Adrenal gland (tissue), 12 donors: ENCODE results near the gene RRAD. TPM values are rescaled to one million over a fixed set of nuclear protein-coding genes. Genes with fewer than 3 reads are reported as not detected.

Experiments used
- DNase-seq, 7 donors: peaks; one replicate each; pipeline ENCODE4 v3.0.0-alpha.2; 2019 to 2020
- H3K27ac ChIP-seq, 5 donors: fragments of 200-600 bp; sonication (generic) in 4 of 5; 1 replicate in 3 of 5; 2 replicates in 2 of 5; pipeline versions ENCODE4 v1.5.1 to v1.8.0; 2016 to 2020; ENCODE audit warnings: mild to moderate bottlenecking in 1 of 5
- H3K27me3 ChIP-seq: fragments of 200-600 bp; 2 replicates; pipeline ENCODE4 v1.8.0; 2021
- H3K36me3 ChIP-seq, 2 donors: fragments of 200-600 bp; replicated peaks in 1 of 2; 1 replicate in 1 of 2; 2 replicates in 1 of 2; pipeline versions ENCODE4 v1.5.1 to v1.8.0; 2018 to 2022
- H3K4me1 ChIP-seq, 2 donors: fragments of 200-600 bp; replicated peaks in 1 of 2; 1 replicate in 1 of 2; 2 replicates in 1 of 2; pipeline versions ENCODE4 v1.5.1 to v1.8.0; 2018 to 2021
- H3K4me3 ChIP-seq, 4 donors: fragments of 200-600 bp; sonication (generic) in 3 of 4; one replicate each; pipeline ENCODE4 v1.5.1; 2016 to 2018
- H3K9me3 ChIP-seq, 3 donors: fragments of 200-600 bp; sonication (generic) in 1 of 3; replicated peaks in 1 of 3; 1 replicate in 2 of 3; 2 replicates in 1 of 3; pipeline versions ENCODE4 v1.5.1 to v1.8.0; 2016 to 2021
- POLR2A ChIP-seq, 2 donors: fragments of 450-650 bp; IDR thresholded peaks; one replicate each; pipeline ENCODE4 v1.6.1; 2017; ENCODE audit warnings: antibody characterized with exemption in 2 of 2, mild to moderate bottlenecking in 2 of 2, moderate library complexity in 1 of 2
- WGBS, 4 donors: extraction: QIAGEN DNeasy Blood & Tissue Kit in 2 of 4; methylation state at CpG; one replicate each; pipeline versions ENCODE4 v1.1.5 to v1.1.7; 2013 to 2017; 5-methylcytosine and 5-hydroxymethylcytosine counted together
- intact Hi-C, 2 donors: fragments of 100-400 bp; cut with DNase I; formaldehyde crosslinking; loops; one replicate each; pipeline versions ENCODE4 v1.14.1 to v1.15.0; 2022 to 2023
- polyA plus RNA-seq, 3 donors: library from polyadenylated mRNA; stranded (reverse); fragments of 200-250 nt in 2 of 3; fragments of 350-450 nt in 1 of 3; fragmentation: Illumina TruSeq in 1 of 3; extraction: RNeasy Lipid Tissue Mini Kit (QIAGEN cat#74804) in 1 of 3; gene quantifications; one replicate each; pipeline ENCODE4 v1.2.3, GENCODE V29; 2013 to 2014
- total RNA-seq, 9 donors: library from RNA; depleted of rRNA in 4 of 9; stranded (reverse); fragments of >200 nt in 4 of 9; fragments of 120-200 nt in 1 of 9; fragmentation: NEBNext Ultra II Directional in 1 of 9; extraction: Animal tissue kit (Norgen Biotek cat#: 25700) in 1 of 9; gene quantifications; one replicate each; pipeline versions ENCODE4 v1.1.0 to v1.2.4, GENCODE V29; 2013 to 2023
- TF ChIP-seq, protein P1 (sequence below), 6 experiments: fragments of 450-650 bp in 4 of 6; fragments of 200-600 bp in 2 of 6; sonication (generic) in 1 of 6; IDR thresholded peaks; 1 replicate in 5 of 6; 2 replicates in 1 of 6; pipeline versions ENCODE4 v1.5.1 to v1.8.0; 2016 to 2021; ENCODE audit warnings: antibody characterized with exemption in 6 of 6, mild to moderate bottlenecking in 2 of 6, moderate library complexity in 1 of 6
- donor health status: healthy with polysubstance abuse.
- donor health status: Bipolar disorder and iron deficiency.
- donor health status: DM: yes; HTN: yes; CAD: no.
- donor health status: DM: no; HTN: no; CAD: no.
- donor health status: DM: no; HTN: no; CAD: no.
- donor health status: DM: yes; HTN: yes; CAD: no.

RRAD gene
- total and polyA plus RNA-seq, 12 donors: 0.22 to 52.5 (median 13.0) TPM

- peaks cover 0 to 10% of the 10 kb centered on the region in 2 donors for H3K4me1 ChIP-seq
- intact Hi-C loops: no loop called here
- no peak for DNase-seq
- no peaks in the 10 kb centered on the region for H3K27me3 ChIP-seq
- H3K27ac ChIP-seq: no peak overlapping the region
- WGBS, 4 donors: 74 to 83% (median 82%) methylated on average over 2 to 7 of the region's 7 CpGs
- no peak for TF ChIP-seq POLR2A (IDR thresholded peaks at IDR 0.05)
- TF ChIP-seq, protein P1, sequence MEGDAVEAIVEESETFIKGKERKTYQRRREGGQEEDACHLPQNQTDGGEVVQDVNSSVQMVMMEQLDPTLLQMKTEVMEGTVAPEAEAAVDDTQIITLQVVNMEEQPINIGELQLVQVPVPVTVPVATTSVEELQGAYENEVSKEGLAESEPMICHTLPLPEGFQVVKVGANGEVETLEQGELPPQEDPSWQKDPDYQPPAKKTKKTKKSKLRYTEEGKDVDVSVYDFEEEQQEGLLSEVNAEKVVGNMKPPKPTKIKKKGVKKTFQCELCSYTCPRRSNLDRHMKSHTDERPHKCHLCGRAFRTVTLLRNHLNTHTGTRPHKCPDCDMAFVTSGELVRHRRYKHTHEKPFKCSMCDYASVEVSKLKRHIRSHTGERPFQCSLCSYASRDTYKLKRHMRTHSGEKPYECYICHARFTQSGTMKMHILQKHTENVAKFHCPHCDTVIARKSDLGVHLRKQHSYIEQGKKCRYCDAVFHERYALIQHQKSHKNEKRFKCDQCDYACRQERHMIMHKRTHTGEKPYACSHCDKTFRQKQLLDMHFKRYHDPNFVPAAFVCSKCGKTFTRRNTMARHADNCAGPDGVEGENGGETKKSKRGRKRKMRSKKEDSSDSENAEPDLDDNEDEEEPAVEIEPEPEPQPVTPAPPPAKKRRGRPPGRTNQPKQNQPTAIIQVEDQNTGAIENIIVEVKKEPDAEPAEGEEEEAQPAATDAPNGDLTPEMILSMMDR (IDR thresholded peaks at IDR 0.05): no peak
- H3K9me3 ChIP-seq: no peaks in the 10 kb centered on the region
- H3K4me3 ChIP-seq: no peak overlapping the region
- H3K36me3 ChIP-seq: no peaks in the 10 kb centered on the region
Measured at GRCh38 chr16:66906916-66907836, 18.2 kb downstream of the RRAD start.

GRCh38 chr16:66905633-66906539 lies 19.4 kb downstream of the RRAD start:
- peak in 5 of 7 donors; percentile 66 to 78 (median 74) for DNase-seq
- H3K4me1 ChIP-seq: peaks cover 0 to 10% of the 10 kb centered on the region in 2 donors
- no peaks in the 10 kb centered on the region for H3K9me3 ChIP-seq
- WGBS, 4 donors: 72 to 84% (median 78%) methylated on average over 10 to 11 of the region's 11 CpGs
- TF ChIP-seq POLR2A (IDR thresholded peaks at IDR 0.05): no peak
- TF ChIP-seq, protein P1 (IDR thresholded peaks at IDR 0.05): no peak
- H3K36me3 ChIP-seq: no peaks in the 10 kb centered on the region
- intact Hi-C loops: no loop called here
- H3K27ac ChIP-seq: no peak overlapping the region
- H3K27me3 ChIP-seq: no peaks in the 10 kb centered on the region
- H3K4me3 ChIP-seq: no peak overlapping the region

GRCh38 chr16:66904846-66905632 lies 20.3 kb downstream of the RRAD start:
- Histone ChIP-seq H3K27ac (no peak overlapping the region), H3K36me3 (no peaks in the 10 kb centered on the region), H3K4me3 (no peak overlapping the region), H3K4me1 (peaks cover 5 to 15% of the 10 kb centered on the region in 2 donors), H3K9me3 (no peaks in the 10 kb centered on the region), H3K27me3 (no peaks in the 10 kb centered on the region)
- no peak for TF ChIP-seq POLR2A (IDR thresholded peaks at IDR 0.05)
- TF ChIP-seq, protein P1 (IDR thresholded peaks at IDR 0.05): no peak
- WGBS, 4 donors: 57 to 77% (median 70%) methylated on average over 8 to 16 of the region's 16 CpGs
- DNase-seq: no peak
- intact Hi-C loops: no loop called here
